K562 (cell line): ENCODE measurements around the gene LRRC27.

Experiments used
- CBFB ChIP-seq: sonication (generic); formaldehyde crosslinking; IDR thresholded peaks from 2 replicates; pipeline ENCODE4 v1.4.0; 2020; ENCODE audit warnings: mild to moderate bottlenecking, missing genetic modification reagents
- E2F1 ChIP-seq: sonication (generic); formaldehyde crosslinking; IDR thresholded peaks from 2 replicates; pipeline ENCODE4 v1.8.1; 2023; ENCODE audit warnings: mild to moderate bottlenecking, missing genetic modification reagents, moderate library complexity

- TF ChIP-seq E2F1 (no peak), CBFB (no peak)
Measured at GRCh38 chr10:132291826-132292225, 40.2 kb upstream of the LRRC27 start.
